Measurements from ENCODE around the gene AMH. TPM values are rescaled to one million over a fixed set of nuclear protein-coding genes. Genes with fewer than 3 reads are reported as not detected.
"Not testable (repeated sequence)": the region's sequence is repeated elsewhere in the genome, so short reads cannot be mapped to it uniquely, and the experiment has no call there.

Gene AMH
- total RNA-seq: 1.9 TPM
- long read RNA-seq: 0 reads

DNA sequence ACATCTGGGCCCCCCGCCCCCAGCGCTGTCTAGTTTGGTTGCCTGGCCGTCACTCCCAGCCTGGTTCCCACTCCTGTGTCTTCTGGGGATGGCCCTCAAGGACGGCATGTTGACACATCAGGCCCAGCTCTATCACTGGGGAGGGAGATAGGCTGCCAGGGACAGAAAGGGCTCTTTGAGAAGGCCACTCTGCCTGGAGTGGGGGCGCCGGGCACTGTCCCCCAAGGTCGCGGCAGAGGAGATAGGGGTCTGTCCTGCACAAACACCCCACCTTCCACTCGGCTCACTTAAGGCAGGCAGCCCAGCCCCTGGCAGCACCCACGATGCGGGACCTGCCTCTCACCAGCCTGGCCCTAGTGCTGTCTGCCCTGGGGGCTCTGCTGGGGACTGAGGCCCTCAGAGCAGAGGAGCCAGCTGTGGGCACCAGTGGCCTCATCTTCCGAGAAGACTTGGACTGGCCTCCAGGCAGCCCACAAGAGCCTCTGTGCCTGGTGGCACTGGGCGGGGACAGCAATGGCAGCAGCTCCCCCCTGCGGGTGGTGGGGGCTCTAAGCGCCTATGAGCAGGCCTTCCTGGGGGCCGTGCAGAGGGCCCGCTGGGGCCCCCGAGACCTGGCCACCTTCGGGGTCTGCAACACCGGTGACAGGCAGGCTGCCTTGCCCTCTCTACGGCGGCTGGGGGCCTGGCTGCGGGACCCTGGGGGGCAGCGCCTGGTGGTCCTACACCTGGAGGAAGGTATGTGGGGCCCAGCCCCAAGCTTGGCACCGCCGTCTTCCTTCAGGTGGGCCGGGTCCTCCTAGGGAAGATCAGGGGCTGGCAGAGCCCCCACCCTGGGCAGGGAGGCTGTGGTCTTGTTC, at the start of gene AMH:
Gene AMH (plus strand): TSS at position 314 of the 857 bp plus-strand sequence. CDS start 10 bp downstream, at position 324.
- H3K27me3 ChIP-seq (ENCODE audit: low read depth): peaks cover 50% of the 10 kb centered on the region
- no peaks in the 10 kb centered on the region for H3K9me3 ChIP-seq
- intact Hi-C loops (cut with DNase I): no loop called here
- DNase-seq (no peak), ATAC-seq (no peak)
- H3K4me1 ChIP-seq: peaks cover 43% of the 10 kb centered on the region
- peaks cover 45% of the 10 kb centered on the region for H3K36me3 ChIP-seq
- TF ChIP-seq, protein P1, sequence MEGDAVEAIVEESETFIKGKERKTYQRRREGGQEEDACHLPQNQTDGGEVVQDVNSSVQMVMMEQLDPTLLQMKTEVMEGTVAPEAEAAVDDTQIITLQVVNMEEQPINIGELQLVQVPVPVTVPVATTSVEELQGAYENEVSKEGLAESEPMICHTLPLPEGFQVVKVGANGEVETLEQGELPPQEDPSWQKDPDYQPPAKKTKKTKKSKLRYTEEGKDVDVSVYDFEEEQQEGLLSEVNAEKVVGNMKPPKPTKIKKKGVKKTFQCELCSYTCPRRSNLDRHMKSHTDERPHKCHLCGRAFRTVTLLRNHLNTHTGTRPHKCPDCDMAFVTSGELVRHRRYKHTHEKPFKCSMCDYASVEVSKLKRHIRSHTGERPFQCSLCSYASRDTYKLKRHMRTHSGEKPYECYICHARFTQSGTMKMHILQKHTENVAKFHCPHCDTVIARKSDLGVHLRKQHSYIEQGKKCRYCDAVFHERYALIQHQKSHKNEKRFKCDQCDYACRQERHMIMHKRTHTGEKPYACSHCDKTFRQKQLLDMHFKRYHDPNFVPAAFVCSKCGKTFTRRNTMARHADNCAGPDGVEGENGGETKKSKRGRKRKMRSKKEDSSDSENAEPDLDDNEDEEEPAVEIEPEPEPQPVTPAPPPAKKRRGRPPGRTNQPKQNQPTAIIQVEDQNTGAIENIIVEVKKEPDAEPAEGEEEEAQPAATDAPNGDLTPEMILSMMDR (IDR thresholded peaks at IDR 0.05): no peak
- H3K27ac ChIP-seq: no peak within 1 kb of the TSS
- H3K4me3 ChIP-seq: no peak within 1 kb of the TSS

DNA sequence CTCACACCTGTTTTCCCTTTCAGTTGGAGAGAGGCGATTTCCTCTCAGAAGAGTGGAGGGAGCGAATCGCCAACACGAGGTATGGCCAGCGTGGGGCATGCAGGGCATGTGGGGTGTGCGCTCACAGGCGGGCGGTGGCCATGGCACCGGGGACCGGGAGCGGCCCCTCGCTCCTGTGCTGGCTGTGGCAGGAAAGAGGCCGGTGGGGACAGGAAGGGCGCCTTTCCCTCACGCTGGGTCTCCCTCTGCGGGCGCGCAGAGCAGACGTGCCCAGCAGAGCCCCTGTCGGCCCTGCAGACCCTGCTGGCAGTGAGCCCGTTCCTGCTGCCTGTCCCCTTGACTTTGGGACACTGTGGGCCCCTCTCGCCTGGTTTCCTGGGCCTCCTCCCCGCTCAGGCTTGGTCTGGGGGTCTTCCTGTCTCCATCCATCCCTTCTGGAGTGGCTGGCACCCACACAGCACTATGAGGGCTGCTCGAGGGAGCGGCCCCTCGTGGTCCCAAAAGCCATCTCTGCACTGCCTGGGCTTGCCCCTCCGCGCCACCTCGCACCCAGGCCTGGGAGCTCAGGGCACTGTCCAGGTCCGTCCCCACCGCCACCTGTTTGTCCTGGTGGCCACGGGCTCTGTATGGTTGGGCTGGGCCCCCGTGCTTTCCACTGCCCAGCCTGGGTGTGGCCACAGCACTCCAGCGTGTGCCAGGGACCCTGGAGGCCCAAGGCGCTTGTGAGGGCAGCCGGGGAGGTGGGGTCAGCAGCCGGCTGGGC, 49.1 kb upstream of the AMH start:
- TF ChIP-seq, protein P1 (IDR thresholded peaks at IDR 0.05): no peak
- Histone ChIP-seq H3K4me3 (no peak overlapping the region), H3K27ac (no peak overlapping the region), H3K9me3 (no peaks in the 10 kb centered on the region), H3K27me3 (ENCODE audit: low read depth) (no peaks in the 10 kb centered on the region), H3K36me3 (peaks cover 64% of the 10 kb centered on the region), H3K4me1 (no peaks in the 10 kb centered on the region)
- DNase-seq (no peak), ATAC-seq (peak in 1 of 2 donors; percentile 7)
- intact Hi-C loops (cut with DNase I): no loop called here

DNA sequence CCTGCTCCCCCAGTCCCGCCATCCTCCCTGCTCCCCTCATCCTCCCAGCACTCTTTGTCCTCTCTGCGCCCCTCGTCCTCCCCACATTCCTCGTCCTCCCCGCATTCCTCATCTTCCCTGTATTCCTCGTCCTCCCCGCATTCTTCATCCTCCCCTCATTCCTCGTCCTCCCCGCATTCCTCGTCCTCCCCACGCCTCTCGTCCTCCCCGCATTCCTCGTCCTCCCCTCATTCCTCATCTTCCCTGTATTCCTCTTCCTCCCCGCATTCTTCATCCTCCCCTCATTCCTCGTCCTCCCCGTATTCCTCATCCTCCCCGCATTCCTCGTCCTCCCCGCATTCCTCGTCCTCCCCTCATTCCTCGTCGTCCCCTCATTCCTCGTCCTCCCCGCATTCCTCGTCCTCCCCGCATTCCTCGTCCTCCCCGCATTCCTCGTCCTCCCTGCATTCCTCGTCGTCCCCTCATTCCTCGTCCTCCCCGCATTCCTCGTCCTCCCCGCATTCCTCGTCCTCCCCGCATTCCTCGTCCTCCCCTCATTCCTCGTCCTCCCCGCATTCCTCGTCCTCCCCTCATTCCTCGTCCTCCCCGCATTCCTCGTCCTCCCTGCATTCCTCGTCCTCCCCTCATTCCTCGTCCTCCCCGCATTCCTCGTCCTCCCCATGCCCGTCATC, 48.4 kb upstream of the AMH start:
- peaks cover 64% of the 10 kb centered on the region for H3K36me3 ChIP-seq
- H3K27me3 ChIP-seq (ENCODE audit: low read depth); H3K4me3 ChIP-seq; H3K4me1 ChIP-seq; H3K27ac ChIP-seq; ATAC-seq; intact Hi-C loops (cut with DNase I); H3K9me3 ChIP-seq; DNase-seq: not testable (repeated sequence)

DNA sequence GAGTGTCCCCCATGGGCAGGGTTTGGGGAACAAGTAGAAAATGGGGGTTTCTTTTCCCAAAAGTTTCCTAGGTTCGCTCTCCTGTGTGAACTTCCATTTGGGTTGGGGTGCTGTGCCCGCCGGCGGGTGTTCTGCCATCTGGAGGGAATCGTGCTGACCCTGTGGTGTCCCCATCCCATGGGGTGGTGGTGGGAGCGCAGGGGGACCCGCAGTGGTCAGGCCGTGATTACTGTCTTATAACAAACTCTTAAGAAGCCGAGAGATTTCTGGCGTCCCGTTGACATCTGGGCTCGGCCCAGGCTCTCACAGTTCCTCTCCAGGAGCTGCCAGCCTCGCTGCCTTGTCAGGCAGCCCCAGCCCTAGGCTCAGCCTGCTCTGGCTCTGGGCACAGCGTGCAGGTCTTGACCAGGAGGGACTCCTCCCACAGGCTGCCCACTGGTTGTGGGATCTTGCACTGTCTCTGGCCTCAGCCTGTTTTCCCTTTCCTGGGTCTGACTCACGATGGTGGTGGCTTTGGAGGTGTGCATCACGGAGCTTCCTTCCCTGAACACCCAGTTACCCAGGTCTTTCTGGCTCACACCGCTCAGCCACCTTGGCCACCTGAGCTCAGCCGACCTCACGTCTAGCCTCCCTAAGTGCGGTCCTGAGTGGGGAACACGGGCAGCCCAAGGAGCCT, 47.5 kb upstream of the AMH start:
- Histone ChIP-seq H3K36me3 (peaks cover 60% of the 10 kb centered on the region), H3K4me1 (no peaks in the 10 kb centered on the region), H3K9me3 (no peaks in the 10 kb centered on the region), H3K27ac (no peak overlapping the region), H3K4me3 (no peak overlapping the region), H3K27me3 (ENCODE audit: low read depth) (no peaks in the 10 kb centered on the region)
- TF ChIP-seq, protein P1 (IDR thresholded peaks at IDR 0.05): no peak
- DNase-seq (no peak), ATAC-seq (no peak)
- intact Hi-C loops (cut with DNase I): no loop called here

DNA sequence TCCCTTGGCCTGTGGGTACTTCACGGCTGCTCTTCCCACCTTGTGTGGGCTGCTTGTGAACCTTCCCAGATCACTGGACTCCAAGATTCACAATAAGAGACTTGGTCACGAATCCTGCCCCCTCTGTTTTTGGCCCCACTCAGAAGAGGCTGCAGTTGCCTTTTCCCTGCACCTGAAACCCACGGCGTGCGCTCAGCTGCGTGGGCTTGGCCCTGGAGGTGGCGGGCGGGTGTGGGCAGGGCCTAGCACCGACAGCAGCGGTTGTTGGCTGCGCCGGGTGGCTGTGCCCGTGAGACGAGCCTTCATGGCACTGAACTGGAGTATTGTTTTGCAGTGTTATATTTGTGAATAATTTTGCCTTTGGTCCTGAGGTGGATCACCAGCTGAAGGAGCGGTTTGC, 46.8 kb upstream of the AMH start:
- peaks cover 60% of the 10 kb centered on the region for H3K36me3 ChIP-seq
- no peak for DNase-seq
- intact Hi-C loops (cut with DNase I): no loop called here

More for the DNA sequence above, 46.8 kb upstream of the AMH start:
- H3K9me3 ChIP-seq: no peaks in the 10 kb centered on the region
- H3K27ac ChIP-seq: no peak overlapping the region
- H3K27me3 ChIP-seq (ENCODE audit: low read depth): no peaks in the 10 kb centered on the region
- TF ChIP-seq, protein P1 (IDR thresholded peaks at IDR 0.05): no peak
- no peak for ATAC-seq
- H3K4me3 ChIP-seq: no peak overlapping the region
- H3K4me1 ChIP-seq: no peaks in the 10 kb centered on the region
